ENCODE data around the gene ARSD.

DNA sequence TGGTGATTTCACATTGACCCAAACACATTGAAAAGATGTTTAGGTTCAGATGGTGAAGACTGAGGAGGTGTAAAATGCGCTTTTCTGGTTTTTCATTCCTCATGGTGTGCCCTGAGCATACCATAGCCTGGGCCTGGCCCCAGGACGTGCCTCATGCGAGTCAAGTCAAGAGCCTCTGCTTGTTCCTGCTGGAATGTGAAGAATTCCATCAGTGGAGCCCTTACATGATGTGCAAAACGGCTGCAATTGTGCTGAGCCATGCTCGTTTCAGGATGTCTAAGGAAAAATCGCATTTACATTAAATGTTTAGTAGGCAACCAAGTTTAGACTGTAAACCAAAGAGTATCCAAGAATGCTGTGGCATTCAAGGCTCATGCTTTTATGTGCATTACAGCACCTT is 65.5 kb downstream of the ARSD start:
- TF ChIP-seq GATA3 (IDR thresholded peaks at IDR 0.05; ENCODE audit: low read depth, low read length) (no peak), GATA2 (IDR thresholded peaks at IDR 0.05; ENCODE audit: low read depth, low read length) (no peak)

All from SH-SY5Y (cell line).